Stimulated activated CD8-positive, alpha-beta memory T cell treated with anti-CD3 and anti-CD28 coated beads, Interleukin-2, amount 100 ng/mL, for 1 hour (primary cell): Measurements from ENCODE around the gene UNC5A.

Experiments
- DNase-seq, 2 donors: peaks; one replicate each; pipeline ENCODE4 v3.0.0-alpha.2; 2020; ENCODE audit warnings: low read depth in 2 of 2

UNC5A gene

DNA sequence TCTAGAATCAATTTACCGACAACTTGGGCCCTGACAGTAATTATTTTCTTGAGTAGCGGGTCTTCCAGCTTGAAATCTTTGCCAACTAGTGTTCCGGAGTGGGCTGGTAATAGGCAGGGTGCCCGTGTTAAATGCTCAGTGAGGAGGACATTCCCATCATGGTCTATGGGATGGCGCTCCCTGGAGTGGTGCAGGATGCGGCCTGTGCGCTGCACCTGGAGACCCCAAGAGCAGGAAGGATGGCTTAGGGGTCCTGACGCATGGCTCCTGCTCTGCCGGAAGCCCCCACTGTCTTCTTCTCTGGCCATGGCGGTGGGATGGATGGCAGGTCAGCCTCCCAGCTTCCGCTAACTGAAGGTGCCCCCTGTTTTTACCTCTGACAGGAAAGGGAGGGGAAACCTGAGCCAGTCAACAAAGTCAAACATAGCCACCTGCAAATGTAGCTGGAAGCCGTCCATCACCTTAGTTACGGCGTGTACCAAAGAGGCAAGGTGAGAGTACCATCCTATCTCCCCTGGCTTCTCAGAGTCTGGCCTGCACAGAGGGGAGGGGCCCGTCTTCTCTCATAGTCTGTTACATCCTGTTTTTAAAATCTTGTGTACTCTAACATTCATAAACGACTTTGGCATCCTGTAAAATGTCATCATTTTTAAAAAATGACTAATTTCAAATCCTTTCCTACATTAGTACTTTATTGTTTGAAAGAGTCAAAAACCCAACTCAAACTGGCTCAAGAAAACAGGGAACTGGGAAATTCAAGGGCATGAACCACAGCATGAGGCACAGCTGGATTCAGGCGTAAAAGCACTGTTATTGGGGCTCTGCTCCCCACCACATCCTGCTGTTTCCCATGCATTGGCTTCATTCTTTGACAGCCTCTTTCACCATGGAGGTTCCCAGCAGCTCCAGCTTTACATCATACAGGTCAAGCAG lies 28.5 kb upstream of the UNC5A start:
- DNase-seq = no peak

DNA sequence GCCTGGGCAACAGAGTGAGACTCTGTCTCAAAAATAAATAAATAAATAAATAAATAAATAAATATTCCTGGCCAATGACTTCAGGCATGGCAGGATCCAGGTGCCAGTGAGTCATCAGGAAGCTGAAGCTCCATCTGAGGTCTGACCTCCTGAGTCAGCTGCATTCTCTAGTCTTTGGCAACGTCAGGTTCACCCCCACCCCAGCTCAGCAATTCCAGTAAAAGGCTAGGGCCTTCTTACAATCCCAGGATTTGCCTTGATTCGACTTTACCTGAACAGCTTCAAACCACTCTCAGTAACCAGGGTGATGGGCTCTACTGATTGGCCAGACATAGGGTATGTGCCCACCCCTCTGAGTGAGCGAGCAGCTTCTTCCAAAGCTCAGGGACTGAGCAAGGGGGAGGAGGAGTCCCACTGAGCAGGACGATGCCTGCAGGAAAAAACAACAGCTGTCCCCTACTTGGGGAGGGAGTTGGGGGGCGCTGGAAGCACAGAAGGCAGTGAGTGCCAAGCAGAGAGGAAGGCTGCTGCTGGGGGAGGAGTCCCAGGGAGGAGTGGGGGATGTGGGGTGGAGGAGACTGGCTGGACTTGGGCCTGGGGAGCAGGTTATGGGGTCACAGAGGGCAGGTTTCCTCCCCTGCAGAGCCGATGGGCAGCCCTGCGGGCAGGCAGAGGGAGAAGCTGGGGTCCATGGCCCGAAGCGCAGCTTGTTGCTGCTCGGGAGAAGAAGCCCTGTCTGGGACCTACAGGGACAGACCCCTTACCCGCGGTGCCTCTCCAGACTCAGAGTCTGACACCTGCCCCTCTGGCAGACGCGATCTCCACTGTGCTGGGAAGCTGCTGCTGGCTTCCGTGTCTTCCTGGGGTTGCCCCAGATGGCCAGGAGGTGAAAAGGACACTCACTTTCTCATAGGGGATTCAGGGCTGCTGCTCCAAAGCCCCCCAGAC lies 25.9 kb upstream of the UNC5A start:
- no peak for DNase-seq

DNA sequence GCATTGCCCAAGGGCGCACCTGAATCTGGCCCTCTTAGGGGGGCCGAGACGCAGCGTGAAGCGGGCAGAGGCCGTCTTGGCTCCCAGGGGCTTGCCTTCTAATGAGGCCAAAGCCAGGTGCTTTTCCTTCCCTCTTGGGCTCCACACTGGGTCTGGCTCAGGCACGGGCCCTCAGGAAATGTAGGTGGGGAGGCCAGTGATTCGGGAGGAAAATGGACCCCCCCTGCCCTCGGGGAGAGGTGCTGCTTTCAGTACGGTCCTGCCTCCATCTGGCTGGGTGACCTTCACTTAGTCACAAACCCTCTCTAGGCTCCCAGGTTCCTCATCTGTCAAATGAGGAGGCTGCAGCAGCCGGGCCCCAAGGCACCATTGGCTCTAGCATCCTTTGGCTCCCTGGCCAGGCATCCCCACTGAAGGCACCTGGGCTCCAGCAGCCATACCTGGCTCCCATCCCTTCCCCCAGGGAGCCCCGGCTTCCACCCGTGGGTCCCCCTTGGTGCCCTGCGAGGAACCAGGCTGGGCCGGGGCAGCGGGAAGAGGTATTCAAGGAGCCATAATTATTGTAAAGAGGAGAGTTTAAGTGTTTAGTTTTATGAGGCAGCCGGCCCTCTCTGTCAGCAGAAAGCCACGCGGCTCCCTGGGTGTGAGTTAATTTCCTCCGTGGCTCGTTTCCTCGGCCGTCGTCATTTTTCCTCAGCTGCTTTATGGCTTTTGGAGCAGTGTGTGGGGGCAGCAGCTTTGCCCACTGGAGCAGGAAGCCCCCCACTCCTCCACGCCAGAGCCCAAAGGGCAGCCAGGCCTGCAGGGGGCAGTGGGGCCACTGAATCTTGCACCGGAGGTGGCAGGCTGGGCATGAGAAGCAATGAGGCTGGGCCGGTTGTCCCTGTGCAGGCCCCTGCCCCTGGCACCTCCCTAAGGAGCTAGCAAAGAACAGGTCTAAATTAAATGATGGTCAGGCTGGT lies 24.9 kb upstream of the UNC5A start:
- DNase-seq = no peak

DNA sequence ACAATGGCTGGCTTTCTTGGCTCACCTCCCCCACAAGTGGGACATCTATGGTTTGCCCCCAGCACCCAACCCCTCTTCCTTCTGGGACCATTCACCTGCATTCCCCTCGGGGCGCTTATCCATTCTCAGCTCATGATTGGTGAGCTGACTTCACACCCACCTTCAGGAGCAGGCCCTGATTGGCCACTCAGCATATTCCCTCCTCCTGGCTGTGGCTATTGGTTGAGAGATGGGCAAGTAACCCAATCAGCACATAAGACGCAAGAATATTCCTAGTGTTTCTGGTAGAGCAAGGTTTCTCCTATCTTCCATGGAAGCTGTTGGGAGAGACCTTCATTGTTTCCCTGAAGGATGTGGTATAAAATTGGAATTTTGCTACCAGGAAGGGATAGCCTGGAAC lies 22.7 kb upstream of the UNC5A start:
- DNase-seq = no peak

GRCh38 chr5:176788091-176788490 lies 22.3 kb upstream of the UNC5A start:
- DNase-seq = no peak

DNA sequence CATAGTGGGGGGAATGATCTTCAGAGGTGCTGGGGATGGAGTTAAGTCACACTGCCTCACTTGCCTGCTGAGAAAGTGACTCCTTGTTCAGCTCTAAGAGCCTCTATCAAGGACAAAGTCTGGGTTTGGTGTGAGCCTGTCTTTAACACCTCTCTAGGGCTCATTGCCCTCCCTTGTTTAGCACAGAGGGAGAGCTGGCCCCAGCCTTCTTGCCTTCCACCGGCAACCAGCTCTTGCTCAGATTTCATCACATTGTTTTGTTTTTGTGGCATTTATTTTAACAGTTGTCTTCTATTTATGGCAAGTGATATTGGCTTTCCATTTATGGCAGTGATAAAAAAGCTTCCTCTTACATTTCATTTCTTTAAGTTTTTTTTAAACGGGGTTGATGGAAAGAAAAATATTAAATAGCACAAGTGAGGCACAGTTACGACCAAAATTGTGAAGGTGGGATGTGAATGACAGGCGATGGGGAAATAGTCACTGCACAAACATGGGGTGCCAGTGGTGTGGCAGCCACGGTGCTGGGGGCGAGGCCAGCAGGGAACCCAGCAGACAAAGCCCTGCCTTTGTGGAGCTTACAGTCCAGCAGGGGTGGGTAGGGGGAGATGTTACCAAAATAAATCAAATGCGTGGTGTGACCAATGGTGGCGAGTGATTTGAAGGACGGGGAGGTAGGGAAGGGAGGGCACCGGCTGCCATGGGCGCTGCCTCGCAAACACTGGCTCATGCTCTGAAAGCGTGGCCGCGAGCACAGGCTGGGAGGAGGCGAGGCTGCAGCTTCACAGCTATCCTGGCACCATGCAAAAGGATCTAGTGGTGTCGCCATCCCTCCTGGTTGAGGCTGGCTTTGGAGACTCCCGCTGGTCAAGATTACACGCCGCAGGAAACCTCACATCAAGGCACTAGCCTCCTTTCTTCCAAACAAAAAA lies 21.2 kb upstream of the UNC5A start:
- no peak for DNase-seq

- DNase-seq = no peak
Observed at GRCh38 chr5:176789873-176790615, 20.3 kb upstream of the UNC5A start.

DNA sequence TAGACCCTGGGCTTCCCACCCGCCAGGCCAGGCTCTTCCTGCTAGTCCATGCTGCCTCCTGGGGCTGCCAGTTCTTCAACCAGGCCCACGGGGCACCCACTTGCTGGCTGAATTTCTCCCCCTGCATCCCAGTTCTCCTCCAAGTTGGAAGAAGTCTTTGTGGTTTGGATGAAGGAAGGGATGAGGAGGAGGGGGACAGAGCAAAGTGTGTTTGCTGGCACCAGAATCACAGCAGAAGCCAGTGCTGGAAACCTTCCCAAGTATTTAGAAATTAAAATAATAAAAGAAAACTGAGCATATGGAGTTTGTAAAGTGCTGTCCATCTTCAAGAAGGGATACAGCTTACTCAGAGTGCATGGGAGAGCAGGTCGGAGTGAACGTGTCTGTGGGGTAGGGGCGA lies 19.4 kb upstream of the UNC5A start:
- no peak for DNase-seq

DNA sequence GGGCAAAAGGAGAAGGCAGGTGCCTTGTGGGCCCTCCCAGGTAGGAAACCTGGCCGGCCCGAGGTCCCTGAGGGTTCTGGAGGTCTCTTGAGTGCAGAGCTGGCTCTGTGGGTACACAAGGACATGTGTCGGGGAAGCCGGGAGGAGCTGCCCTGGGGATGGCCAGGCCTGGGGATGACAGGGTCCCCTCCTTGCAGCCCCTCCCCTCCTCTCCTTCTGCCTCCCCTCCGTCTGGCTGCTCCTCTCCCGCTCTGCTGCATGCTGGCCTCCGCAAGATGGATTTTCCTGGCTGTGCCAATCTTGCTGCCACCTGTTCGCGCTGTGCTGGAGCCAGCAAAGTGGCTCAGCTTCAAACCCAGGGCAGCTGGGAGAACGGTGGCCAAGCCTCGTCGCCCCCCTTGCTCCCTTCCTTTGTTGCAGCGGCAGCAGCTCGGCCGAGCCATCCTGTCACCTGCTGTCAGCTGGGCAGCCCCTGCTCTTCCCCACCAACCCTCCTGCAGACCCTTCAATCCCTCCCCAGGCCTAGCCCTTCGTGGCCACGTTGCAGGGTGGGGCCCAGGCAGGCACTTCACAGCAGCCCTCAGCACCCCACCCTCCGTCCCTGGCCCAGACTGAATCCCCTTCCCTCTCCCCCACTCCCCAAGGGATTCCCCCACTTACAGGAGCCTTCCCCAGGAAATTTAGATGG lies 17.6 kb upstream of the UNC5A start:
- no peak for DNase-seq

DNA sequence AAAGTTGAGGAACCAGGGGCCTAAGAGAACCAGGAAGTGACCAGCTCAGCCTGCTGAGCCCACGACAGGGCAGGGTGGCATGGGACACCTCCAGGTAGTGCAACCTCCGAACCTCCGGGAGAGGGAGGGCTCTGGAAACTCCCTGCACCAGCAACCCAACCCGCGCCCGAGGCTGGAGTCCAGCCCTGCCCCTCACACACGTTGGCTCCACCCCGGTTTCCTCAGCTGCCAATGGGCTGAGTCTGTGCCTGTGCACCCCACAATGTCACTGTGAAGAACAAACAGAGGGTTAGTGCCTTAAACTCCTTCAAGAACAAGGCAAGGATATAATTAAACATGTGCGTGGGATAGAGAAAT lies 17.0 kb upstream of the UNC5A start:
- DNase-seq = no peak

GRCh38 chr5:176793736-176794135 lies 16.6 kb upstream of the UNC5A start:
- no peak for DNase-seq

GRCh38 chr5:176794509-176794908 lies 15.8 kb upstream of the UNC5A start:
- no peak for DNase-seq

DNA sequence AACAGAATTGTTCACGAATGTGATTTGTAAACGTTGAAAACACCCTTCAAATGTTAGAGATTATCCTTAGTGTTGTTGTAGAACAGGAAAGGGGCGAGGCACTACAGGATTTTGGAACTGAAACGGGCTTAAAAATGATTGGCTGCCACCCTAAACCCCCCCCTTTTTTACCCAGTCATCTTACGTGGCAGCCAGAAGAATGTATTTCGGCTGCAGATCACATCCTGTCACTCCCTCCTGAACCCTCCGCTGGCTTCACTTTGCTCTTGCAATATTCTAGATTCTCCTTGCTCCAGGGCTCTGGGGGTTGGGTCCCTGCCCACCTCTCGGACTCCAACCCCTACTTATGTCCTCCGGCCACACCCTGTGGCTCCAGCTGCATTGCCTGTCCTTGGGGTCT lies 13.9 kb upstream of the UNC5A start:
- DNase-seq = no peak

DNA sequence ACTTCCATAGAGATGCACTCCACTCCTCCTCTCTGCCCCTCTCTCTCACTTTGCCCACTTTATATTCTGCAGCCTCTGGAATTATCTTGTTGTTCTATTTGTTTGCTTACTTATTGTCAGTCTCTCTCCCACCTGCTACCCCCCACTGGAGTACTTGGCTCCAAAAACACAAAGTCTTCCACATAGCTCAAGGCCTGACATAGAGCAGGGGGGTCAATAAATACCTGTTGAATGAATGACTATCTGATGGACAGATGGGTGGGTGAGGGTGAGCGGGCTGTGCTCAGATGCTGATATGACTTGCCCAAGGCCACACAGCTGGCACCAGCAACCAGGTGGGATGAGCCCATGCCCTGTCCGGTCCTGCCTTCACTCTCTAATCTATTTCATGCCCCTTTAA lies 13.4 kb upstream of the UNC5A start:
- no peak for DNase-seq

GRCh38 chr5:176797456-176798050 lies 12.8 kb upstream of the UNC5A start:
- no peak for DNase-seq

- no peak for DNase-seq
Observed at GRCh38 chr5:176798086-176798876, 12.1 kb upstream of the UNC5A start.

DNA sequence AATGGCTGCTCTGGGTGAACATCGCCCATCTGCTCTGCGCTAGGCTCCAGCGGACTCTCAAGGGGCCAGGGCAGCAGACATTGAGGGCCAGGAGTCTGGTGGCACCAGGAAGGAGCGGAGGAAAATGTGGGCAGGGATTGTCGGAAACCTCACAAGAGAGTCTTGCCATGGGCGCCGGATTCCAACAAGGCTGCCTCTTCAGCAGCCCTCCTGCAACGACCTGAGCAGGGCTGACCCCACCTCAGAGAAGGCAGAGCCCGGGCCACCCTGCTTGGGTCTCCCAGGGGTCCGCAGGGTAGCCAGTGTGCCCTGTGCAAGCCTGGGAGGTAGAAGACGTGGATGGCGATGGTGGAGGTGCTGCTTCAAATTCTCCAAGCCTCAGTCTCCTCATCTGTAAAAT lies 11.4 kb upstream of the UNC5A start:
- no peak for DNase-seq

DNA sequence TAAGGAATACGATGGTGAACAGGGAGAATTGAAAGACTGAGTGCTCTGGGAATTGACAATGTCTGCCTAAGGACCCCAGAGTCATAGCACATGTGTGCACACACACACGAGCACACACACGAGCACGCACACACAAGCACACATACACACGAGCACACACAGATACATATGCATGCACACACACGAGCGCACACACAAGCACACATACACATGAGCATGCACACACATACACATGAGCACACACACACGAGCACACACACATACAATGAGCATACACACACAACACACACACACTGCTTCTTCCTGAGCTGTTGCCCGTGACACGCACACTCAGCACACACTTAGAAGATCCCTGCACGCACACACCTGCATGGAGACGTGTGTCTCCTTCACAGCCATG lies 10.9 kb upstream of the UNC5A start:
- no peak for DNase-seq
